Kidney (tissue), 14 donors: ENCODE results near the gene PIM1. TPM values are rescaled to one million over a fixed set of nuclear protein-coding genes. Genes with fewer than 3 reads are reported as not detected.

Experiments used
- DNase-seq, 5 donors: peaks; one replicate each; pipeline ENCODE4 v3.0.0-alpha.2; 2013 to 2020
- FAIRE-seq: peaks from 2 replicates; lab custom pipeline; 2012; peaks lifted over from hg19 to GRCh38; lab: Jason Lieb, UNC
- H3K27ac ChIP-seq, 2 donors: one replicate each; pipeline ENCODE4 v1.7.0; 2013; ENCODE audit warnings: low read depth in 2 of 2, low read length in 2 of 2, inconsistent platforms in 1 of 2
- H3K27me3 ChIP-seq: one replicate; pipeline ENCODE4 v1.7.1; 2013; ENCODE audit warnings: low read length, inconsistent platforms; ENCODE audit not compliant: control insufficient read depth, insufficient read depth
- H3K36me3 ChIP-seq, 3 donors: one replicate each; pipeline versions ENCODE4 v1.7.0 to v1.7.1; 2013; ENCODE audit warnings: low read length in 3 of 3, control low read depth in 1 of 3, inconsistent platforms in 1 of 3; ENCODE audit not compliant: insufficient read depth in 3 of 3, control insufficient read depth in 2 of 3
- H3K4me1 ChIP-seq, 3 donors: one replicate each; pipeline versions ENCODE4 v1.7.0 to v1.7.1; 2013; ENCODE audit warnings: low read length in 3 of 3, inconsistent platforms in 1 of 3, low read depth in 1 of 3; ENCODE audit not compliant: control insufficient read depth in 2 of 3, insufficient read depth in 2 of 3
- H3K4me3 ChIP-seq, 3 donors: one replicate each; pipeline versions ENCODE4 v1.7.0 to v1.8.1; 2013; ENCODE audit warnings: low read length in 3 of 3, control low read depth in 1 of 3, inconsistent platforms in 1 of 3
- H3K9ac ChIP-seq, 3 donors: one replicate each; pipeline versions ENCODE4 v1.7.0 to v1.7.1; 2013; ENCODE audit warnings: low read length in 3 of 3, control low read depth in 1 of 3, inconsistent platforms in 1 of 3
- H3K9me3 ChIP-seq, 3 donors: one replicate each; pipeline versions ENCODE4 v1.7.0 to v1.7.1; 2013; ENCODE audit warnings: low read length in 3 of 3, control low read depth in 1 of 3, inconsistent platforms in 1 of 3; ENCODE audit not compliant: control insufficient read depth in 2 of 3, insufficient read depth in 1 of 3
- intact Hi-C: fragments of 100-400 bp; cut with DNase I; formaldehyde crosslinking; loops from one replicate; pipeline ENCODE4 v1.11.1; 2022
- polyA plus RNA-seq: library from polyadenylated mRNA; stranded (reverse); fragments of 350-450 nt; fragmentation: Illumina TruSeq; extraction: RNeasy Lipid Tissue Mini Kit (QIAGEN cat#74804); gene quantifications from one replicate; pipeline ENCODE4 v1.2.3, GENCODE V29; 2014; ENCODE audit warnings: low read depth, low replicate concordance; ENCODE audit not compliant: insufficient read depth
- total RNA-seq: library from RNA; stranded (reverse); fragmentation: NEBNext Ultra II Directional; extraction: Animal tissue kit (Norgen Biotek cat#: 25700); gene quantifications from one replicate; pipeline ENCODE4 v1.2.1, GENCODE V29; 2021
- TF ChIP-seq, protein P1 (sequence below): IDR thresholded peaks from 3 replicates; pipeline ENCODE4 v1.5.1; 2012; ENCODE audit warnings: mild to moderate bottlenecking, moderate library complexity, borderline replicate concordance; ENCODE audit not compliant: insufficient read depth; ENCODE audit errors: extremely low read depth
- donor health status: control.
- donor health status: control.
- donor health status: control.
- donor health status: control.
- donor health status: control.
- donor health status: DM: yes; HTN: yes; CAD: no.
- donor health status: Normal renal cell carcinoma (clear cell type).

The PIM1 gene
- total and polyA plus RNA-seq, 2 donors from 2014 or later, result 19.1 to 30.4 TPM

DNA sequence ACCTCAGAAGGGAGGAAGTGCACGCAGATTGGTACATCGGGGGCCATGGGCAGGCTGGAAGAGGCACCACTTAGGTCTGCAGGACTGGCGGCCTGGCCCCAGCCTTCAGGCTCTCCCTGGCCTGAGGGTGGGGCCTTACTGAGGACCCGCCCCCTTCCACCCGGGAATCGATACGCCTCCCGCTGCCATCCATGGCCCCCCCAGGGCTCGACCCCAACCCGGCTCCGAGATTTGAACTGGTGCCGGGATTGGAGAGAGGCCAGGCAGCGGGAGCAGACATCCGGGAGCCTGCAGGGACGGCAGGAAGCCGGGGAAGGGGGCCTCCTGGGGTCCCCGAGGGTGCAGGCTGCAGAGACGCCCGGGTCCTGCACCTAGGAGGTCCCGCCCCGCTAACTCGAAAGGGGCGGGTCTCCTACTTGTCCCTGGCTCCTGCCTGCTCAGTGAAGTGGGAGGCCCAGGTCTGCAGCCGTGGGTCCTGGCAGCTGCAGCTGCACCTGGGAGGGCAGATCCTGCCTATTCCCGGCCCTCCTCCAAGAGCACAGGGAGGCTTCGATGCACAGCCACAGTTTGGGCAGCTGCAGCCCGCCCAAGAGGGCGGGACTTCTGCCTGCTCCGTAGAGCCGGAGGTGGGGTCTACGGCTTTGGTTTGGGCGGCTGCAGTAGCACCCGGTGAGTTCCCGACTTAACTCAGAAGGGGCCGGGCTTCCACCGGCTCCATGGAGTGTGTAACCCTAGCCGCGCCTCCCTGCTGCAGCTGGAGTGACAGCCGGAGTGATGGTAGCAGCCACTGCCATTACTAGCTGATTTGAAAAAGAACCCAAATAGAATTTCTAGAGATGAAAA is 52.4 kb downstream of the PIM1 start:
- intact Hi-C loops, result no loop called here
- H3K27ac ChIP-seq, result no peak overlapping the region
- FAIRE-seq, result no peak
- TF ChIP-seq, protein P1, sequence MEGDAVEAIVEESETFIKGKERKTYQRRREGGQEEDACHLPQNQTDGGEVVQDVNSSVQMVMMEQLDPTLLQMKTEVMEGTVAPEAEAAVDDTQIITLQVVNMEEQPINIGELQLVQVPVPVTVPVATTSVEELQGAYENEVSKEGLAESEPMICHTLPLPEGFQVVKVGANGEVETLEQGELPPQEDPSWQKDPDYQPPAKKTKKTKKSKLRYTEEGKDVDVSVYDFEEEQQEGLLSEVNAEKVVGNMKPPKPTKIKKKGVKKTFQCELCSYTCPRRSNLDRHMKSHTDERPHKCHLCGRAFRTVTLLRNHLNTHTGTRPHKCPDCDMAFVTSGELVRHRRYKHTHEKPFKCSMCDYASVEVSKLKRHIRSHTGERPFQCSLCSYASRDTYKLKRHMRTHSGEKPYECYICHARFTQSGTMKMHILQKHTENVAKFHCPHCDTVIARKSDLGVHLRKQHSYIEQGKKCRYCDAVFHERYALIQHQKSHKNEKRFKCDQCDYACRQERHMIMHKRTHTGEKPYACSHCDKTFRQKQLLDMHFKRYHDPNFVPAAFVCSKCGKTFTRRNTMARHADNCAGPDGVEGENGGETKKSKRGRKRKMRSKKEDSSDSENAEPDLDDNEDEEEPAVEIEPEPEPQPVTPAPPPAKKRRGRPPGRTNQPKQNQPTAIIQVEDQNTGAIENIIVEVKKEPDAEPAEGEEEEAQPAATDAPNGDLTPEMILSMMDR, result no peak
- peaks cover 0 to 10% (median 4%) of the 10 kb centered on the region in 3 donors for H3K4me1 ChIP-seq
- peak overlapping the region; percentile 16 to 59 (median 47) for H3K9ac ChIP-seq
- no peaks in the 10 kb centered on the region for H3K27me3 ChIP-seq
- H3K4me3 ChIP-seq, result peak overlapping the region; percentile 65 to 71 (median 68)
- H3K9me3 ChIP-seq, result no peaks in the 10 kb centered on the region
- DNase-seq, result peak; percentile 93 to 96 (median 95)
- H3K36me3 ChIP-seq, result no peaks in the 10 kb centered on the region

GRCh38 chr6:37222992-37223391 is 53.0 kb downstream of the PIM1 start:
- intact Hi-C loops, result no loop called here
- peaks cover 0 to 10% (median 4%) of the 10 kb centered on the region in 3 donors for H3K4me1 ChIP-seq
- FAIRE-seq, result no peak
- no peaks in the 10 kb centered on the region for H3K27me3 ChIP-seq
- no peak for DNase-seq
- peak overlapping the region in 1 of 3 donors; percentile 40 for H3K9ac ChIP-seq
- no peaks in the 10 kb centered on the region for H3K36me3 ChIP-seq
- H3K27ac ChIP-seq, result no peak overlapping the region
- TF ChIP-seq, protein P1, result no peak
- no peaks in the 10 kb centered on the region for H3K9me3 ChIP-seq
- H3K4me3 ChIP-seq, result peak overlapping the region in 2 of 3 donors; percentile 68 to 71

Other genes starting within 250 kb of the PIM1 start
- gene PI16, start 215.4 kb upstream of the PIM1 start, total RNA-seq, result 1.7 TPM
- 3.5 TPM for gene PI16, start 215.4 kb upstream of the PIM1 start, polyA plus RNA-seq
- gene MTCH1, start 184.0 kb upstream of the PIM1 start, total RNA-seq, result 194 TPM
- 202 TPM for gene MTCH1, start 184.0 kb upstream of the PIM1 start, polyA plus RNA-seq
- gene FGD2, start 164.5 kb upstream of the PIM1 start, total RNA-seq, result 49.5 TPM
- 0.97 TPM for gene FGD2, start 164.5 kb upstream of the PIM1 start, polyA plus RNA-seq
- 12.8 TPM for gene TBC1D22B, start 87.6 kb downstream of the PIM1 start, total RNA-seq
- gene TBC1D22B, start 87.6 kb downstream of the PIM1 start, polyA plus RNA-seq, result 9.7 TPM
- 0.72 TPM for gene TMEM217, start 88.0 kb downstream of the PIM1 start, total RNA-seq
- gene TMEM217, start 88.0 kb downstream of the PIM1 start, polyA plus RNA-seq, result 0.67 TPM
- 18.4 TPM for gene RNF8, start 183.8 kb downstream of the PIM1 start, total RNA-seq
- 18.5 TPM for gene RNF8, start 183.8 kb downstream of the PIM1 start, polyA plus RNA-seq